ENCODE measurements around the gene LY6G6D.

Gene LY6G6D

GRCh38 chr6:31687321-31687720 is 27.8 kb upstream of the LY6G6D start:
- peaks cover 2% of the 10 kb centered on the region for H3K36me3 ChIP-seq (replicated peaks; ENCODE audit: low read depth, low read length)
- no peaks in the 10 kb centered on the region for H4K20me1 ChIP-seq (ENCODE audit: insufficient read depth, low read length)
- H3K27ac ChIP-seq (ENCODE audit: low read length) = no peak overlapping the region
- H3K4me3 ChIP-seq (ENCODE audit: low read length) = no peak overlapping the region
- no peaks in the 10 kb centered on the region for H3K27me3 ChIP-seq (ENCODE audit: low read depth, low read length)
- H2AFZ ChIP-seq (ENCODE audit: low read depth, low read length) = no peak overlapping the region
- no peak overlapping the region for H3K9ac ChIP-seq (ENCODE audit: low read length)
- peaks cover 5% of the 10 kb centered on the region; the same call in 1 of the 2 replicates for H3K4me1 ChIP-seq (ENCODE audit: low read length)
- no peaks in the 10 kb centered on the region for H3K79me2 ChIP-seq (ENCODE audit: low read length)
- no peak overlapping the region for H3K4me2 ChIP-seq (ENCODE audit: low read length)
- TF ChIP-seq EZH2phosphoT487 (IDR thresholded peaks at IDR 0.05; ENCODE audit: low read depth) (no peak), CTCF (IDR thresholded peaks at IDR 0.05; ENCODE audit: low read depth, low read length) (no peak)
- H3K9me3 ChIP-seq (ENCODE audit: insufficient read depth, low read length) = no peaks in the 10 kb centered on the region

GRCh38 chr6:31687860-31688693 is 27.1 kb upstream of the LY6G6D start:
- TF ChIP-seq CTCF (IDR thresholded peaks at IDR 0.05; ENCODE audit: low read depth, low read length) (no peak), EZH2phosphoT487 (IDR thresholded peaks at IDR 0.05; ENCODE audit: low read depth) (no peak)
- H3K9me3 ChIP-seq (ENCODE audit: insufficient read depth, low read length) = no peaks in the 10 kb centered on the region
- peaks cover 2% of the 10 kb centered on the region for H3K36me3 ChIP-seq (replicated peaks; ENCODE audit: low read depth, low read length)
- no peak overlapping the region for H3K27ac ChIP-seq (ENCODE audit: low read length)
- no peaks in the 10 kb centered on the region for H3K79me2 ChIP-seq (ENCODE audit: low read length)
- H4K20me1 ChIP-seq (ENCODE audit: insufficient read depth, low read length) = no peaks in the 10 kb centered on the region
- H3K4me3 ChIP-seq (ENCODE audit: low read length) = no peak overlapping the region
- no peak overlapping the region for H2AFZ ChIP-seq (ENCODE audit: low read depth, low read length)
- H3K4me1 ChIP-seq (ENCODE audit: low read length) = peaks cover 5% of the 10 kb centered on the region; the same call in 1 of the 2 replicates
- no peak overlapping the region for H3K4me2 ChIP-seq (ENCODE audit: low read length)
- no peaks in the 10 kb centered on the region for H3K27me3 ChIP-seq (ENCODE audit: low read depth, low read length)
- H3K9ac ChIP-seq (ENCODE audit: low read length) = no peak overlapping the region

GRCh38 chr6:31689249-31690110 is 25.7 kb upstream of the LY6G6D start:
- Histone ChIP-seq H3K36me3 (replicated peaks; ENCODE audit: low read depth, low read length) (peaks cover 2% of the 10 kb centered on the region), H4K20me1 (ENCODE audit: insufficient read depth, low read length) (no peaks in the 10 kb centered on the region), H3K27ac (ENCODE audit: low read length) (no peak overlapping the region), H3K4me1 (ENCODE audit: low read length) (peaks cover 5% of the 10 kb centered on the region; the same call in 1 of the 2 replicates), H2AFZ (ENCODE audit: low read depth, low read length) (no peak overlapping the region), H3K4me2 (ENCODE audit: low read length) (no peak overlapping the region), H3K4me3 (ENCODE audit: low read length) (no peak overlapping the region), H3K79me2 (ENCODE audit: low read length) (no peaks in the 10 kb centered on the region), H3K9ac (ENCODE audit: low read length) (no peak overlapping the region), H3K9me3 (ENCODE audit: insufficient read depth, low read length) (no peaks in the 10 kb centered on the region), H3K27me3 (ENCODE audit: low read depth, low read length) (no peaks in the 10 kb centered on the region)
- TF ChIP-seq CTCF (IDR thresholded peaks at IDR 0.05; ENCODE audit: low read depth, low read length) (peak; percentile 25; the same call in 1 of the 2 replicates), EZH2phosphoT487 (IDR thresholded peaks at IDR 0.05; ENCODE audit: low read depth) (no peak)

Data from OCI-LY3 (cell line).